CD4-positive, alpha-beta T cell treated with Interleukin-17A for 1 hour (primary cell): Measurements from ENCODE around the gene ELF4.

ENCODE experiments used
- DNase-seq: peaks from one replicate; pipeline ENCODE4 v3.0.0-alpha.2; 2020

Gene ELF4

GRCh38 chrX:130114141-130114588 lies 3.9 kb upstream of the ELF4 start:
- DNase-seq, result no peak

- no peak for DNase-seq
Measured at GRCh38 chrX:130111220-130112154, 1.2 kb upstream of the ELF4 start.

- no peak for DNase-seq
Measured at GRCh38 chrX:130109429-130110378, 593 bp downstream of the ELF4 start.

- peak; percentile 57 for DNase-seq
Measured at GRCh38 chrX:130108647-130109428, 1.5 kb downstream of the ELF4 start.

GRCh38 chrX:130106071-130106470 lies 4.2 kb downstream of the ELF4 start:
- no peak for DNase-seq

GRCh38 chrX:130105244-130105643 lies 5.1 kb downstream of the ELF4 start:
- DNase-seq, result no peak

GRCh38 chrX:130103605-130104004 lies 6.7 kb downstream of the ELF4 start:
- no peak for DNase-seq

- no peak for DNase-seq
Measured at GRCh38 chrX:130100180-130100579, 10.1 kb downstream of the ELF4 start.

GRCh38 chrX:130098210-130098552 lies 12.1 kb downstream of the ELF4 start:
- no peak for DNase-seq

- DNase-seq, result peak; percentile 49
Measured at GRCh38 chrX:130097507-130098209, 12.6 kb downstream of the ELF4 start.

- no peak for DNase-seq
Measured at GRCh38 chrX:130095249-130096030, 14.9 kb downstream of the ELF4 start.

- DNase-seq, result no peak
Measured at GRCh38 chrX:130094696-130095095, 15.6 kb downstream of the ELF4 start.

GRCh38 chrX:130093271-130093670 lies 17.0 kb downstream of the ELF4 start:
- no peak for DNase-seq

GRCh38 chrX:130091980-130092522 lies 18.2 kb downstream of the ELF4 start:
- peak; percentile 92 for DNase-seq

- no peak for DNase-seq
Measured at GRCh38 chrX:130090364-130090763, 19.9 kb downstream of the ELF4 start.

- peak; percentile 78 for DNase-seq
Measured at GRCh38 chrX:130086447-130087206, 23.7 kb downstream of the ELF4 start.

GRCh38 chrX:130085551-130086446 lies 24.5 kb downstream of the ELF4 start:
- peak; percentile 22 for DNase-seq

GRCh38 chrX:130084631-130085237 lies 25.6 kb downstream of the ELF4 start:
- peak; percentile 21 for DNase-seq
